ENCODE results near the gene SP140.
"Not testable (repeated sequence)": the region's sequence is repeated elsewhere in the genome, so short reads cannot be mapped to it uniquely, and the experiment has no call there.

Gene SP140

GRCh38 chr2:230225486-230225885 is at the start of gene SP140:
Gene SP140 (plus strand): TSS chr2:230225736. CDS start chr2:230225845, 109 bp downstream.
- DNase-seq = peak; percentile 81 to 82

GRCh38 chr2:230176996-230177395 is 48.5 kb upstream of the SP140 start:
- no peak for DNase-seq

GRCh38 chr2:230178546-230179485 is 46.7 kb upstream of the SP140 start:
- no peak for DNase-seq

DNA sequence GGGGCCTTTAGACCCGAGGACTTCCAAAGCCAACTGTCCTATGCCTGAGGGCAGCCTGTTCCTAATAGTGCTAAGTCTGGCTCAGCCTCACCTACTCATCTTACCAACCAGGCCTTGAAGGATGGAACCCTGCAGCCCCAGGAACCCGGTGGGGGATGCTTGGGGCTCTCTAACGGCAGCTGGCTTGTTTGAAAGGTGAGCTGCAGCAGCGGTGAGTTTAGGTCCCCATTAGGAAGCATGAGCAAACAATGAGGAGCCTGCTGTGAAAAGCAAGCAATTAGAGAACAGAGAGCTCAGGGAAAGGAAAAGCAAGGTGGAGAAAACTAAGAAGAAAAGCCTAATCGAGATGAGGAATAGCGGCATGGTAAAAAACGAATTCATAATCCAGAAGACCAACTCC is 45.6 kb upstream of the SP140 start:
- DNase-seq = no peak

- DNase-seq = no peak
Observed at GRCh38 chr2:230181195-230181594, 44.3 kb upstream of the SP140 start.

DNA sequence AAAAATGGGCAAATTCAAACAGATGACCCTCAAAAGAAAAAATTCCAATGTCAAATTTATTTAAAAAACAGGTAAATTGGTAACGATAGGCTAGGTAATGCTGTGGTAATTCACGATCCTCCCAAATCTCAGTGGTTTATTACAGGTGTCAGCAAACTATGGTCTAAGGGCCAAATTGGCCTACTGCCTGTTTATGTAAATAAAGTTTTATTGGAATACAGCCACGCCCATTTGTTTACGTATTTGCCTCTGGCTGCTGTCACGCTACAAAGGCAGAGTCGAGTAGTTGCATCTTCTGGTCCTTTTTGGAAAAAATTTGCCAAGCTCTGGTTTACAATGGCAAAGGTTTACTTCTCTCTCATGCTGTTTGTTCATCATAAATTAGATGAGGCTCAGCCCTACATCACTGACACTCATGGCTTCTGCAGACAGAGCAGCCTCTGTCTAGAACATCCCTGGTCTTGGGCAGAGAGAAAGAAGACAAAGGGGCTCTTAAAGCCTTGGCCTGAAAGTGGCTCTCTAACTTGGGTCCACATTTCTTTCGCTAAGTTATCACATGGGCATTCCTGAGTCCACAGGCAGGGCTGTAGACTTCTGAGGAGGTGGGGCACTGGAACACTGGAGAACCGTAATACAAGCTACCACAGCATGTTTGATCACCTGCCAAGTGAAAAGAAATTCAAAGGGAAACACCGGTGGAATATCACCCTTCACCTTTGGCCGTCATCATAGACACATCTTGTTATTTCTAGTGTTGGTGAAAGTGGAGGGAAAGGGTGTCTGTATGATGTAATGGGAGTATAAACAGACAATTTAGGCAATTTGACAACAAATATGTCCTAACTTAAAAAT is 40.6 kb upstream of the SP140 start:
- DNase-seq = no peak

- DNase-seq = no peak
Observed at GRCh38 chr2:230202430-230203109, 23.0 kb upstream of the SP140 start.

DNA sequence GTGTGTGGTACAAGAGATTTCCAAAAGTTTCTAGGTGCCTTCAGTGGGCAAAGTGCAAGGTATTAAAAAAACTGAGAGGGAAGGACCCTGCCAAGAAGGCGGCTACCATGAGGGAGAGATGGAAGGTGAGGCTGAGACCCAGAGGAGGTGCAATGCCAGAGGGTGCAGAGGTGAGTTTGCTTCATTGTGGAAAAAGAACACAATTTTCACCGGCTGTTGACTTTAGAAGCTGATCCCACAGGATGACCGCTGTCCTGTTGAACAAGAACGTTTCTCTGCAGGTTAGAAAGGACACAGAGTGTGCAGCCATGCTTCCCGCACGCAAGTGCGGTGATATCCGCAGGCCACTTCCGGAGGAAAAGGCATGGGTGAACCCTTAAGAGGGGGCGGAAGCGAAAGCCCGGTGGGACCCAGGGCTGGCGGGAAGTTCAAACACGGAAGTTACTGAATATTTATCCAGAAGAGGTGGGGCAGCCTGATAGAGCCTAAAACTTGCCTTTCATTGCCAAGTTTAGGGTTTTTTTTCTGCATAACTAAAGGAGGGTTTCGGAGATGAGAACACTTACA is 22.3 kb upstream of the SP140 start:
- no peak for DNase-seq

- DNase-seq = no peak
Observed at GRCh38 chr2:230205034-230205433, 20.5 kb upstream of the SP140 start.

GRCh38 chr2:230205721-230206120 is 19.8 kb upstream of the SP140 start:
- DNase-seq = no peak

DNA sequence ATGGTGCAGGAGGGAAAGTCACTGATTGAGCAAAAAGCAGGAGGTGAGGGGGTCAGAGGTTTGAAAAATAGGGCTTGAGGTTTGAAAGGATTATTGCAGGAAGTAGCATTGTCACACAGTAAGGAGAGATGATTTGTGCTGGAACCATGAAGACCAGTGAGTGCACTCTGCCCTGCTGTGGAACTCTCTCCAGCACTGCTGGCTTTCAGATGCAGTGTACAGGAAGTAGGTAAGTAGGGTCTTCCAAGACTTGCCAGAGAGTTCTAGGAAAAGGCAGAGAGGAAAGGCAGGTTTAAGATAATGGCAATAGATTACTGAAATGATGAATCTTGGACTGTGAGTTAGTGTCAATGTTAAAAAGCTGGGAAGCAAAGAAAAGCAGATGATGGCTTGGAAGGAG is 17.0 kb upstream of the SP140 start:
- DNase-seq = no peak

GRCh38 chr2:230209422-230210051 is 16.0 kb upstream of the SP140 start:
- DNase-seq = no peak

GRCh38 chr2:230216489-230216888 is 9.0 kb upstream of the SP140 start:
- DNase-seq = no peak

GRCh38 chr2:230217424-230217823 is 8.1 kb upstream of the SP140 start:
- DNase-seq = no peak

GRCh38 chr2:230218421-230218820 is 7.1 kb upstream of the SP140 start:
- DNase-seq = no peak

- peak; percentile 70 for DNase-seq
Observed at GRCh38 chr2:230219419-230220331, 5.9 kb upstream of the SP140 start, which contains the start of gene SP110. Gene SP110 (minus strand): TSS chr2:230219984. CDS start chr2:230216927, 3,057 bp downstream.

- no peak for DNase-seq
Observed at GRCh38 chr2:230220347-230220969, 5.1 kb upstream of the SP140 start.

GRCh38 chr2:230221493-230221892 is 4.0 kb upstream of the SP140 start:
- DNase-seq = no peak

DNA sequence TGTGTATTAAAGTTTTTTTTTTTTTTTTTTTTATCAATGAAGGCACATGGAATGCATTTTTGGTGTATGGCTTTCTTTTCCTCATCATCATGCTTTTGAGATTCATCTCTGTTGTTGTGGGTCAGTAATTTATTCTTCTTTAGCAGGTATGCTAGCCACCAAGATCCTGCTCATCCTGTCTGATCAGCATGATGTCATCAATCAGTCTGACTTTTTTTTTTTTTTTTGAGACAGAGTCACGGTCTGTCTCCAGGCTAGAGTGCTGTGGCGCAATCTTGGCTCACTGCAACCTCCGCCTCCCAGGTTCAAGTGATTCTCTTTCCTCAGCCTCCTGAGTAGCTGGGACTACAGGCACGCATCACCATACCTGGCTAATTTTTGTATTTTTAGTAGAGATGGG is 2.7 kb upstream of the SP140 start:
- DNase-seq = not testable (repeated sequence)

DNA sequence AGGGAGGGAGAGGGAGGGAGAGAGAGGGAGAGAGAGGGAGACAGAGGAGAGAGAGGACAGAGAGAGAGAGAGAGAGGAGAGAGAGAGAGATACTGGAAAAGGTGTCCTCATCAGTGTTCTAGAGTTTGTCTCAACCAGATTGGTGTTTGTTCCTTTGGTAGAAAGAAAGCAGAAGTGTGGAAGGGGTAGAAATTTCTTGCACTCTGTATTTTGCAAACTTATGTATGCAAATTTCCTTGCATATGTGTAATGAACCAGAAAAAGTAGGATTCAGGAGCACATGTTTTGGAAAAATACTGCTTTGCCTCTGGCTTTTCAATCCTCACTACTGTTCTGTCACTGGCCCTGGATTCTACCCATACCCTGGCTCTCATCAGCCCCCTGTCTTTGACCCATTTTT is 1.1 kb upstream of the SP140 start:
- DNase-seq = no peak

All from activated CD4-positive, alpha-beta T cell treated with anti-CD3 and anti-CD28 coated beads, Interleukin-2, amount 50 U/mL, for 4 hours (primary cell).